ENCODE data around the gene KIAA0825. TPM values are rescaled to one million over a fixed set of nuclear protein-coding genes. Genes with fewer than 3 reads are reported as not detected.

KIAA0825 gene
- total and polyA plus RNA-seq, 12 donors, result 0.34 to 11.5 (median 3.1) TPM

GRCh38 chr5:94445726-94446125, 172.7 kb downstream of the KIAA0825 start:
- no peaks in the 10 kb centered on the region for H3K27me3 ChIP-seq
- H3K4me1 ChIP-seq (replicated peaks in 1 of 2), result no peaks in the 10 kb centered on the region
- H3K4me3 ChIP-seq, result no peak overlapping the region
- TF ChIP-seq CTCF (IDR thresholded peaks at IDR 0.05), result no peak
- no peak for TF ChIP-seq POLR2A (IDR thresholded peaks at IDR 0.05)
- intact Hi-C loops (cut with DNase I), result no loop called here
- H3K27ac ChIP-seq, result no peak overlapping the region
- WGBS, 4 donors, result 97 to 100% (median 98%) methylated on average over 2 of the region's 2 CpGs
- H3K36me3 ChIP-seq (replicated peaks in 1 of 2), result no peaks in the 10 kb centered on the region
- no peaks in the 10 kb centered on the region for H3K9me3 ChIP-seq (replicated peaks in 1 of 3)
- DNase-seq, result no peak

- DNase-seq, result no peak
- Histone ChIP-seq H3K4me3 (no peak overlapping the region), H3K27me3 (no peaks in the 10 kb centered on the region), H3K4me1 (replicated peaks in 1 of 2) (no peaks in the 10 kb centered on the region), H3K27ac (no peak overlapping the region), H3K36me3 (replicated peaks in 1 of 2) (no peaks in the 10 kb centered on the region), H3K9me3 (replicated peaks in 1 of 3) (no peaks in the 10 kb centered on the region)
- TF ChIP-seq POLR2A (IDR thresholded peaks at IDR 0.05), result no peak
- intact Hi-C loops (cut with DNase I), result no loop called here
- 84 to 98% (median 90%) methylated on average over 2 of the region's 2 CpGs for WGBS, 4 donors
Observed at GRCh38 chr5:94442991-94443390, 175.4 kb downstream of the KIAA0825 start.

GRCh38 chr5:94442076-94442475, 176.3 kb downstream of the KIAA0825 start:
- no peak for DNase-seq
- Histone ChIP-seq H3K4me3 (no peak overlapping the region), H3K36me3 (replicated peaks in 1 of 2) (no peaks in the 10 kb centered on the region), H3K4me1 (replicated peaks in 1 of 2) (no peaks in the 10 kb centered on the region), H3K27ac (no peak overlapping the region), H3K27me3 (no peaks in the 10 kb centered on the region), H3K9me3 (replicated peaks in 1 of 3) (no peaks in the 10 kb centered on the region)
- WGBS, 4 donors, result 84 to 100% (median 91%) methylated on average over 1 of the region's 1 CpG
- intact Hi-C loops (cut with DNase I), result no loop called here
- TF ChIP-seq CTCF (IDR thresholded peaks at IDR 0.05) (no peak), POLR2A (IDR thresholded peaks at IDR 0.05) (no peak)

DNA sequence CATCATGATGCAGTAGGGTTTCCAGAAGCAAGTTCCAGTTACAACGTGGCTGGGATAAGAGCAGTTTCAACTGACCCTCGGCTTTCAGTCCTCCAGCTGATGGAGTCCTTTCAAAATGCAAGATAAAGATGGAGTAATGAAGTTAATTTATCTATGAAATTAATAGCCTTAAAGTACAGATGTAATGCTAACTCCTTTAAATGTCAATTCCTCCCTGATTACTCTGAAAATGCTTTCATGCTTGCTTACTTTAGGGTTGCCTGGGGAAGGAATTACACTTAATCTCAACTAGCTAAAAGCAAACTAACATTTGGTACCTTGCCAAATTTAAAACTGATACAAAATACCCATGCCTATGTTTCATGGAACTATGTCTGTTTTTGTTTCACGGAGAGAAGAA, 178.4 kb downstream of the KIAA0825 start:
- Histone ChIP-seq H3K27ac (no peak overlapping the region), H3K9me3 (replicated peaks in 1 of 3) (no peaks in the 10 kb centered on the region), H3K4me3 (no peak overlapping the region), H3K27me3 (no peaks in the 10 kb centered on the region), H3K4me1 (replicated peaks in 1 of 2) (no peaks in the 10 kb centered on the region), H3K36me3 (replicated peaks in 1 of 2) (no peaks in the 10 kb centered on the region)
- WGBS, 4 donors, result 72 to 76% (median 76%) methylated on average over 3 of the region's 3 CpGs
- no peak for TF ChIP-seq POLR2A (IDR thresholded peaks at IDR 0.05)
- TF ChIP-seq CTCF (IDR thresholded peaks at IDR 0.05), result no peak
- no peak for DNase-seq
- intact Hi-C loops (cut with DNase I), result no loop called here

GRCh38 chr5:94433397-94434163, 184.8 kb downstream of the KIAA0825 start:
- Histone ChIP-seq H3K4me3 (no peak overlapping the region), H3K4me1 (replicated peaks in 1 of 2) (peaks cover 0 to 11% of the 10 kb centered on the region in 2 donors), H3K36me3 (replicated peaks in 1 of 2) (no peaks in the 10 kb centered on the region), H3K27ac (peak overlapping the region in 2 of 5 donors; percentile 7 to 66), H3K27me3 (no peaks in the 10 kb centered on the region), H3K9me3 (replicated peaks in 1 of 3) (no peaks in the 10 kb centered on the region)
- intact Hi-C loops (cut with DNase I), result no loop called here
- WGBS, 4 donors, result 55 to 64% (median 59%) methylated on average over 2 of the region's 2 CpGs
- DNase-seq, result peak in 6 of 7 donors; percentile 26 to 62 (median 46)
- TF ChIP-seq CTCF (IDR thresholded peaks at IDR 0.05), result no peak
- TF ChIP-seq POLR2A (IDR thresholded peaks at IDR 0.05), result no peak

Measured in adrenal gland (tissue), 12 donors.